GM12892 (cell line): ENCODE results near the gene ERBB4.

Experiments
- POLR2A ChIP-seq: IDR thresholded peaks from 2 replicates; pipeline ENCODE4 v1.6.1; 2011; ENCODE audit warnings: low read depth, low read length, control low read depth
- POLR2AphosphoS5 ChIP-seq: IDR thresholded peaks from 2 replicates; pipeline ENCODE4 v1.6.1; 2011; ENCODE audit warnings: low read depth, low read length, control low read depth

- TF ChIP-seq POLR2A (no peak), POLR2AphosphoS5 (no peak)
These were observed 9.8 kb upstream of the ERBB4 start for GRCh38 chr2:212548455-212548819.
